GM23248 (cell line): ENCODE measurements around the gene PTPRB. TPM values are rescaled to one million over a fixed set of nuclear protein-coding genes. Genes with fewer than 3 reads are reported as not detected.

Experiments
- DNase-seq: peaks from one replicate; pipeline ENCODE4 v3.0.0-alpha.2; 2015
- H2AFZ ChIP-seq: fragments of 200-600 bp; sonication (generic); 2 replicates; pipeline ENCODE4 v1.6.1; 2016; ENCODE audit warnings: antibody characterized with exemption
- H3F3A ChIP-seq: fragments of 200-600 bp; sonication (generic); 2 replicates; pipeline ENCODE4 v1.6.1; 2016; ENCODE audit warnings: mild to moderate bottlenecking, antibody characterized with exemption, mixed run types; ENCODE audit not compliant: insufficient read depth
- H3K27ac ChIP-seq: fragments of 200-600 bp; sonication (generic); 2 replicates; pipeline ENCODE4 v1.5.1; 2016; ENCODE audit warnings: mild to moderate bottlenecking
- H3K27me3 ChIP-seq: fragments of 200-600 bp; sonication (generic); replicated peaks from 2 replicates; pipeline ENCODE4 v1.6.1; 2016; ENCODE audit warnings: mild to moderate bottlenecking; ENCODE audit not compliant: insufficient read depth
- H3K36me3 ChIP-seq: fragments of 200-600 bp; sonication (generic); 2 replicates; pipeline ENCODE4 v1.6.1; 2016; ENCODE audit warnings: low read depth, mild to moderate bottlenecking
- H3K4me1 ChIP-seq: fragments of 200-600 bp; sonication (generic); 2 replicates; pipeline ENCODE4 v1.6.1; 2016; ENCODE audit warnings: mild to moderate bottlenecking; ENCODE audit not compliant: insufficient read depth
- H3K4me2 ChIP-seq: fragments of 200-600 bp; sonication (generic); one replicate; pipeline ENCODE4 v1.6.1; 2016; ENCODE audit warnings: mild to moderate bottlenecking; ENCODE audit not compliant: unreplicated experiment
- H3K4me3 ChIP-seq: fragments of 200-600 bp; sonication (generic); 2 replicates; pipeline ENCODE4 v1.5.1; 2016; ENCODE audit warnings: mild to moderate bottlenecking
- H3K79me2 ChIP-seq: fragments of 200-600 bp; sonication (generic); 2 replicates; pipeline ENCODE4 v1.6.1; 2016; ENCODE audit warnings: mild to moderate bottlenecking; ENCODE audit not compliant: insufficient read depth
- H3K9ac ChIP-seq: fragments of 200-600 bp; sonication (generic); 2 replicates; pipeline ENCODE4 v1.6.1; 2016; ENCODE audit warnings: mild to moderate bottlenecking
- H3K9me2 ChIP-seq: fragments of 200-600 bp; sonication (generic); 2 replicates; pipeline ENCODE4 v1.6.1; 2016; ENCODE audit warnings: mixed run types, mild to moderate bottlenecking, moderate library complexity; ENCODE audit not compliant: insufficient read depth
- H3K9me3 ChIP-seq: fragments of 200-600 bp; sonication (generic); one replicate; pipeline ENCODE4 v1.6.1; 2017; ENCODE audit warnings: low read depth
- H4K20me1 ChIP-seq: fragments of 200-600 bp; sonication (generic); 2 replicates; pipeline ENCODE4 v1.6.0; 2016; ENCODE audit not compliant: insufficient read depth
- EZH2 ChIP-seq: fragments of 200-600 bp; sonication (generic); IDR thresholded peaks from 2 replicates; pipeline ENCODE4 v1.6.1; 2018; ENCODE audit warnings: antibody characterized with exemption, mild to moderate bottlenecking; ENCODE audit not compliant: insufficient read depth, poor library complexity, severe bottlenecking
- EZH2phosphoT487 ChIP-seq: fragments of 200-600 bp; sonication (generic); IDR thresholded peaks from 2 replicates; pipeline ENCODE4 v1.6.1; 2018; ENCODE audit warnings: antibody characterized with exemption, moderate library complexity, mild to moderate bottlenecking, low read depth; ENCODE audit not compliant: insufficient read depth
- WGBS, 2 experiments: methylation state at CpG; one replicate each; pipeline ENCODE4 v1.1.6; 2015 to 2017; ENCODE audit warnings: low lambda C conversion rate in 2 of 2, low coverage in 1 of 2; ENCODE audit errors: missing lambda C conversion rate in 2 of 2; 5-methylcytosine and 5-hydroxymethylcytosine counted together
- in situ Hi-C: fragments of 300-500 bp; cut with MboI; formaldehyde crosslinking; loops from 2 replicates; pipeline ENCODE4 v1.15.0; 2020
- polyA plus RNA-seq: library from polyadenylated mRNA; unstranded; fragments of >200 nt; fragmentation: Nextera tagmentation; extraction: Ambion mirVana; gene quantifications from 2 replicates; pipeline ENCODE4 v1.2.1, GENCODE V29; 2016
- total RNA-seq: library from RNA; depleted of rRNA; stranded (reverse); fragments of >200 nt; shearing (Covaris generic); gene quantifications from 2 replicates; pipeline ENCODE4 v1.2.3, GENCODE V29; 2014

PTPRB gene
- total and polyA plus RNA-seq, 2 experiments from 2014 or later, result 3.8 to 4.4 TPM

DNA sequence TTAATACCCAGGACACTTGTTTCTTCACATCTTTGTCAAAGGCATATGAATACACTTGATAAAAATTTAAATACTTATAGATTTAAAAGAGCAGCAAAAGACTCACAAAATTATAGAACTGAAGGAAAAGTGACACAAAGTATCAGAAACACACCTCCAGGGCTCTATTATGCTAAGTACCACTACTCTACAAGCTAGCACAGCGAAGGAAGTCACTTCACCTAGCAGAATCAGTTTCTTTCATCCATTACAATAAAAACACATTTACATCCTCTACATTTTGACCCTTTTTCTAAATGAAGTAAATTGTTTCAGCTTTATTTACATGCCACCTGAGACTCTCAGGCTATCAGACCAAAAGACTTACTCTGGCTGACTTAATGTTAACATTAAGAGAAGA is 26.6 kb upstream of the PTPRB start:
- no peak for DNase-seq
- H3K9ac ChIP-seq, result no peak overlapping the region
- 90 to 96% methylated on average over 1 of the region's 1 CpG for whole genome bisulfite sequencing, 2 experiments

GRCh38 chr12:70661466-70662161 is 24.4 kb upstream of the PTPRB start:
- Histone ChIP-seq H3K9me3 (no peaks in the 10 kb centered on the region), H3K4me3 (peak overlapping the region; percentile 52), H3K27ac (peak overlapping the region; percentile 98), H2AFZ (peak overlapping the region; percentile 46), H3K4me1 (peaks cover 29% of the 10 kb centered on the region), H3K36me3 (no peaks in the 10 kb centered on the region), H3K9me2 (no peaks in the 10 kb centered on the region), H3K9ac (peak overlapping the region; percentile 79), H3K27me3 (no peaks in the 10 kb centered on the region), H3K79me2 (no peaks in the 10 kb centered on the region), H3K4me2 (peak overlapping the region; percentile 79), H3F3A (peaks cover 18% of the 10 kb centered on the region), H4K20me1 (no peaks in the 10 kb centered on the region)
- TF ChIP-seq EZH2, result no peak
- TF ChIP-seq EZH2phosphoT487, result no peak
- in situ Hi-C loops, result no loop called here
- DNase-seq, result peak; percentile 93
- 4% methylated on average over 8 of the region's 8 CpGs for WGBS, 2 experiments

More for the DNA sequence above, 26.6 kb upstream of the PTPRB start:
- TF ChIP-seq EZH2 (no peak), EZH2phosphoT487 (no peak)
- Histone ChIP-seq H4K20me1 (no peaks in the 10 kb centered on the region), H3K27me3 (no peaks in the 10 kb centered on the region), H3K4me3 (no peak overlapping the region), H3K27ac (no peak overlapping the region), H3K9me2 (no peaks in the 10 kb centered on the region), H3K4me1 (peaks cover 29% of the 10 kb centered on the region), H2AFZ (no peak overlapping the region), H3K9me3 (no peaks in the 10 kb centered on the region), H3K36me3 (no peaks in the 10 kb centered on the region), H3F3A (peaks cover 18% of the 10 kb centered on the region), H3K79me2 (no peaks in the 10 kb centered on the region), H3K4me2 (no peak overlapping the region)
- in situ Hi-C loops, result no loop called here

DNA sequence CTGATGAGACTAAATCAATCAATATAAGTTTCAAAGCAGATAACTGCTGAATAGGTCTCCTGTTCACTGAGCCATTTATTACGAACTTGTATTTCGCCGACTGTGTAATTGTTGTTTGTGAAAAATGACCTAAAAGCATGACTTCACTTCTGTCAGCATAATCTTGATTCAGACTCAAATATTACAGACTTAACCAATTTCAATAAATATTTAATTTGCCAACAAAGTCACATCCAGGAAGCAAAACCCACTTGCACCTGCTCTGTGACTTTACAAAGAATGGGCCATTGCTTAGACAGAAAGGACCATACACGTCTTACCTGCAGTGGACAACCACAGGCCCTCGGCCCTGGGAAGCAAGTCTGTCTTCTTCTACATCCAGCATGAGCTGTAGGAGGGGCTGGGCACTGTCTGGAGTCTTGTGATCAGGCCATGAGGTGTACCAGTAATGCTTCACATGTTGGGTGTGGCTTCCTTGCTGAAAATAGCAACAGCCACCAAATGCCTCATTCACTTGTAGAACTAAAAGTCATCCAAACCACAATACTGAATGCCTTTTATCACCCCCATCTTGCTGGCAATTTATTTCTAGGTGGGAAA is 23.5 kb upstream of the PTPRB start:
- Histone ChIP-seq H3F3A (peaks cover 18% of the 10 kb centered on the region), H3K9ac (peak overlapping the region; percentile 79), H3K27ac (peak overlapping the region; percentile 98), H3K4me3 (peak overlapping the region; percentile 52; the same call in 1 of the 2 replicates), H3K4me2 (peak overlapping the region; percentile 79), H3K4me1 (peaks cover 29% of the 10 kb centered on the region), H4K20me1 (no peaks in the 10 kb centered on the region), H3K9me3 (no peaks in the 10 kb centered on the region), H3K79me2 (no peaks in the 10 kb centered on the region), H3K36me3 (no peaks in the 10 kb centered on the region), H3K9me2 (no peaks in the 10 kb centered on the region), H3K27me3 (no peaks in the 10 kb centered on the region), H2AFZ (0 out of 2 replicates have a peak overlapping the region, but pooled peaks have one; percentile 11)
- WGBS, 2 experiments, result 52 to 60% methylated on average over 5 of the region's 5 CpGs
- DNase-seq, result peak; percentile 97
- TF ChIP-seq EZH2 (no peak), EZH2phosphoT487 (no peak)
- in situ Hi-C loops, result no loop called here

GRCh38 chr12:70660002-70660604 is 22.9 kb upstream of the PTPRB start:
- no peaks in the 10 kb centered on the region for H3K9me2 ChIP-seq
- no peaks in the 10 kb centered on the region for H3K9me3 ChIP-seq
- H3K4me2 ChIP-seq, result peak overlapping the region; percentile 79
- H3F3A ChIP-seq, result peaks cover 18% of the 10 kb centered on the region
- peak overlapping the region; percentile 32; the same call in 1 of the 2 replicates for H3K4me3 ChIP-seq
- H3K27me3 ChIP-seq, result no peaks in the 10 kb centered on the region
- no peaks in the 10 kb centered on the region for H3K79me2 ChIP-seq
- no peak for DNase-seq
- WGBS, 2 experiments, result 96 to 100% methylated on average over 5 of the region's 5 CpGs
- peak overlapping the region; percentile 68 for H3K9ac ChIP-seq
- H3K27ac ChIP-seq, result peak overlapping the region; percentile 98
- peaks cover 29% of the 10 kb centered on the region for H3K4me1 ChIP-seq
- H4K20me1 ChIP-seq, result no peaks in the 10 kb centered on the region
- no peaks in the 10 kb centered on the region for H3K36me3 ChIP-seq
- 0 out of 2 replicates have a peak overlapping the region, but pooled peaks have one; percentile 11 for H2AFZ ChIP-seq
- in situ Hi-C loops, result no loop called here
- TF ChIP-seq EZH2phosphoT487, result no peak
- TF ChIP-seq EZH2, result no peak
